ENCODE measurements around the gene CDHR4. TPM values are rescaled to one million over a fixed set of nuclear protein-coding genes. Genes with fewer than 3 reads are reported as not detected.

CDHR4 gene
- total and polyA plus RNA-seq, 2 of the 8 experiments (the other 6 are each of a cell fraction or from before 2014, with no cell fraction given), result 0.50 to 0.60 TPM

- Histone ChIP-seq H3K79me2 (ENCODE audit: control insufficient read depth in 1 of 2, insufficient read depth in 2 of 2, low read length in 2 of 2) (peaks cover 0 to 79% of the 10 kb centered on the region in 2 experiments; a peak in 3 of 4 replicates), H3K36me3 (ENCODE audit: control insufficient read depth in 2 of 4, insufficient read depth in 4 of 4, low read length in 3 of 4) (peaks cover 0 to 13% (median 3%) of the 10 kb centered on the region in 4 experiments; a peak in 6 of 8 replicates), H4K5ac (ENCODE audit: insufficient read length, low read depth, low read length) (no peak overlapping the region), H2BK15ac (ENCODE audit: low read length) (no peak overlapping the region), H3K4me3 (ENCODE audit: extremely low read depth in 1 of 4, insufficient read depth in 2 of 4, low read depth in 3 of 4, low read length in 4 of 4) (no peak overlapping the region), H4K20me1 (replicated peaks in 1 of 2; ENCODE audit: control insufficient read depth in 1 of 2, insufficient read depth in 2 of 2, low read length in 2 of 2) (peaks cover 6 to 8% of the 10 kb centered on the region in 2 experiments), H4K8ac (ENCODE audit: extremely low read depth, insufficient read depth, low read length) (no peak overlapping the region), H3K18ac (ENCODE audit: extremely low read depth, low read length) (no peak overlapping the region), H3K79me1 (ENCODE audit: low read depth, low read length) (peaks cover 17% of the 10 kb centered on the region), H3K4ac (replicated peaks; ENCODE audit: insufficient read length, low read depth, low read length) (no peak overlapping the region), H3K4me2 (ENCODE audit: insufficient read depth in 1 of 2, low read depth in 2 of 2, low read length in 2 of 2) (no peak overlapping the region), H2BK5ac (ENCODE audit: low read depth, low read length) (no peak overlapping the region), H3K14ac (ENCODE audit: insufficient read length) (no peak overlapping the region), H3K9me3 (ENCODE audit: insufficient read depth in 2 of 2, low read depth in 1 of 2, low read length in 1 of 2) (no peaks in the 10 kb centered on the region), H3K4me1 (replicated peaks in 1 of 4; ENCODE audit: control insufficient read depth in 3 of 4, insufficient read depth in 4 of 4, low read length in 3 of 4) (no peaks in the 10 kb centered on the region), H2AFZ (ENCODE audit: low read length) (no peak overlapping the region), H2AK5ac (ENCODE audit: low read depth, low read length) (no peak overlapping the region), H3K23ac (ENCODE audit: insufficient read length) (no peak overlapping the region), H4K91ac (replicated peaks; ENCODE audit: insufficient read length, low read length) (no peak overlapping the region), H3K27me3 (replicated peaks in 1 of 4; ENCODE audit: control insufficient read depth in 3 of 4, extremely low read depth in 1 of 4, insufficient read depth in 3 of 4, low read length in 3 of 4) (no peaks in the 10 kb centered on the region), H3K9ac (replicated peaks in 1 of 4; ENCODE audit: extremely low read depth in 1 of 4, low read depth in 3 of 4, low read length in 3 of 4) (no peak overlapping the region), H3K56ac (replicated peaks; ENCODE audit: insufficient read length, low read depth, low read length) (no peak overlapping the region), H2BK12ac (ENCODE audit: low read depth, low read length) (no peak overlapping the region), H2BK120ac (replicated peaks; ENCODE audit: low read depth, low read length) (no peak overlapping the region), H2BK20ac (ENCODE audit: low read length) (no peak overlapping the region), H3K23me2 (ENCODE audit: low read depth, low read length) (no peaks in the 10 kb centered on the region), H3K27ac (ENCODE audit: low read depth, low read length) (no peak overlapping the region)
- WGBS, 2 experiments (ENCODE audit: extremely low coverage in 1 of 2, insufficient coverage in 1 of 2, insufficient read length in 1 of 2, insufficient replicate concordance in 2 of 2, low coverage in 1 of 2, low lambda C conversion rate in 2 of 2, missing lambda C conversion rate in 1 of 2), result 91% methylated on average over 5 of the region's 5 CpGs; no CpG with 5 or more reads in 1 of the 2 experiments
- no peak for TF ChIP-seq MAFK (IDR thresholded peaks at IDR 0.05; ENCODE audit: low read depth, low read length)
- no peak for TF ChIP-seq RBBP5 (IDR thresholded peaks at IDR 0.05; ENCODE audit: borderline replicate concordance, low read depth, low read length)
- TF ChIP-seq SIN3A (conservative IDR thresholded peaks at IDR 0.05 in 1 of 2, IDR thresholded peaks at IDR 0.05 in 1 of 2; ENCODE audit: low read depth in 1 of 2, low read length in 2 of 2), result no peak
- FAIRE-seq (no peak), DNase-seq (ENCODE audit: low read depth in 1 of 2, low spot score in 2 of 2) (no peak)
- CTCF ChIA-PET (ENCODE audit: partially characterized antibody), result interaction anchor here (0.6 to 1.5 kb wide), 2 partner anchors 16 to 115 kb away, joined by 3 to 4 read pairs; no protein-coding TSS in a partner anchor
- POLR2A ChIA-PET (ENCODE audit: partially characterized antibody), result interaction anchor here (0.6 to 3.3 kb wide), 4 partner anchors 10 to 180 kb away, joined by 3 to 8 read pairs (median 4); no protein-coding TSS in a partner anchor
Measured at GRCh38 chr3:49779358-49780079, 20.2 kb downstream of the CDHR4 start.
